GM23338 (cell line): ENCODE measurements around the gene NDUFB8. TPM values are rescaled to one million over a fixed set of nuclear protein-coding genes. Genes with fewer than 3 reads are reported as not detected.

ENCODE experiments used
- ATAC-seq: fragments of 200-7000 bp; cut with Tn5 transposase; 3 replicates; pipeline ENCODE4 v1.9.1; 2020
- DNase-seq: peaks from one replicate; pipeline ENCODE4 v3.0.0-alpha.2; 2015; ENCODE audit warnings: low spot score
- H2AFZ ChIP-seq: fragments of 200-600 bp; sonication (generic); 2 replicates; pipeline ENCODE4 v1.8.0; 2016; ENCODE audit warnings: antibody characterized with exemption, mild to moderate bottlenecking, moderate library complexity
- H3F3A ChIP-seq: fragments of 200-600 bp; sonication (generic); replicated peaks from 2 replicates; pipeline ENCODE4 v1.8.0; 2017; ENCODE audit warnings: antibody characterized with exemption, mixed run types, low read depth
- H3K27ac ChIP-seq: fragments of 200-600 bp; sonication (generic); 2 replicates; pipeline ENCODE4 v1.6.1; 2016; ENCODE audit warnings: low read depth
- H3K27me3 ChIP-seq: fragments of 200-600 bp; sonication (generic); 2 replicates; pipeline ENCODE4 v1.8.0; 2016; ENCODE audit warnings: mild to moderate bottlenecking, mixed run types, moderate library complexity; ENCODE audit not compliant: insufficient read depth
- H3K36me3 ChIP-seq: fragments of 200-600 bp; sonication (generic); 2 replicates; pipeline ENCODE4 v1.8.0; 2016; ENCODE audit warnings: mild to moderate bottlenecking; ENCODE audit not compliant: insufficient read depth
- H3K4me1 ChIP-seq: fragments of 200-600 bp; sonication (generic); 2 replicates; pipeline ENCODE4 v1.8.0; 2016; ENCODE audit warnings: mild to moderate bottlenecking, moderate library complexity; ENCODE audit not compliant: insufficient read depth
- H3K4me2 ChIP-seq: fragments of 200-600 bp; sonication (generic); 2 replicates; pipeline ENCODE4 v1.7.1; 2017; ENCODE audit warnings: mixed run types
- H3K4me3 ChIP-seq: fragments of 200-600 bp; sonication (generic); 2 replicates; pipeline ENCODE4 v1.6.1; 2016; ENCODE audit warnings: mixed run types
- H3K79me2 ChIP-seq: fragments of 200-600 bp; sonication (generic); replicated peaks from 2 replicates; pipeline ENCODE4 v1.8.0; 2017; ENCODE audit warnings: mild to moderate bottlenecking; ENCODE audit not compliant: insufficient read depth
- H3K9me2 ChIP-seq: fragments of 200-600 bp; sonication (generic); 2 replicates; pipeline ENCODE4 v1.8.0; 2017; ENCODE audit not compliant: insufficient read depth
- H4K20me1 ChIP-seq: fragments of 200-600 bp; sonication (generic); replicated peaks from 2 replicates; pipeline ENCODE4 v1.8.0; 2017; ENCODE audit warnings: mild to moderate bottlenecking; ENCODE audit not compliant: insufficient read depth
- H3K27ac Mint-ChIP-seq: 2 replicates; pipeline ENCODE4 v1.8.0; 2020; ENCODE audit warnings: inconsistent platforms, mild to moderate bottlenecking, moderate library complexity, mixed read lengths
- H3K27me3 Mint-ChIP-seq: 3 replicates; pipeline ENCODE4 v1.8.0; 2022; ENCODE audit warnings: low read depth, mild to moderate bottlenecking, moderate library complexity, mixed read lengths, inconsistent platforms; ENCODE audit not compliant: insufficient read depth, poor library complexity
- H3K36me3 Mint-ChIP-seq: 3 replicates; pipeline ENCODE4 v1.8.0; 2021; ENCODE audit warnings: low read depth, mild to moderate bottlenecking, inconsistent platforms, moderate library complexity, mixed read lengths
- H3K4me1 Mint-ChIP-seq: 3 replicates; pipeline ENCODE4 v1.8.0; 2020; ENCODE audit warnings: mild to moderate bottlenecking, inconsistent platforms, mixed read lengths
- H3K4me3 Mint-ChIP-seq: 3 replicates; pipeline ENCODE4 v1.8.0; 2021; ENCODE audit warnings: moderate library complexity, mild to moderate bottlenecking, inconsistent platforms, mixed read lengths
- H3K9me3 Mint-ChIP-seq: 3 replicates; pipeline ENCODE4 v1.8.0; 2020; ENCODE audit warnings: moderate library complexity, mild to moderate bottlenecking, inconsistent platforms, mixed read lengths
- EZH2phosphoT487 ChIP-seq: fragments of 200-600 bp; sonication (generic); IDR thresholded peaks from one replicate; pipeline ENCODE4 v1.8.1; 2018; ENCODE audit warnings: antibody characterized with exemption; ENCODE audit not compliant: unreplicated experiment
- JUNB ChIP-seq: IDR thresholded peaks from one replicate; pipeline ENCODE4 v1.6.1; 2016; ENCODE audit warnings: antibody characterized with exemption; ENCODE audit not compliant: unreplicated experiment
- POLR2AphosphoS5 ChIP-seq: IDR thresholded peaks from 2 replicates; pipeline ENCODE4 v1.6.1; 2016; ENCODE audit warnings: antibody characterized with exemption, low read depth
- STAT1 ChIP-seq: IDR thresholded peaks from one replicate; pipeline ENCODE4 v1.6.1; 2016; ENCODE audit warnings: antibody characterized with exemption; ENCODE audit not compliant: unreplicated experiment
- polyA plus RNA-seq: library from polyadenylated mRNA; unstranded; fragments of >200 nt; fragmentation: Nextera tagmentation; extraction: Ambion mirVana; gene quantifications from 2 replicates; pipeline ENCODE4 v1.2.1, GENCODE V29; 2016
- total RNA-seq: library from RNA; depleted of rRNA; stranded (reverse); fragments of >200 nt; shearing (Covaris generic); gene quantifications from 2 replicates; pipeline ENCODE4 v1.2.3, GENCODE V29; 2014; rRNA removed

NDUFB8 gene
- total and polyA plus RNA-seq, 2 experiments from 2014 or later, result 131 to 464 TPM

DNA sequence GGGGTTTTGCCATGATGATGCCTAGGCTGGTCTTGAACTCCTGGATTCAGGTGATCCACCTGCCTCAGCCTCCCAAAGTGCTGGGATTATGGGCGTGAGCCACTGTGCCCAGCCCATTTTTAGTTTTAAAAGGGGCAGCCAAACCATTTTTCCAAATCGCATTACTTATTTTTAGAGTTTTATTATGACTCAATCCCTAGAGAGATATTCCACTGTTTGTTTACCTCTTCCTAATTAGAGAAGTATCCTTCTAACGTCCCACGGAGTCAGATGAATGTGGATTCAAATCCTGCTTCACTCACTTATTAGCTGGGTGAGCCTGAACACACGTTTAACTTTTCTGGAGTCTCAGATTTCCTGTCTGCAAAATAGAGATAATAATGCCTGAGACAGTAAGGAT lies 51.7 kb downstream of the NDUFB8 start:
- Histone ChIP-seq H3K4me3 (no peak overlapping the region), H3K4me1 (peaks cover 3% of the 10 kb centered on the region), H3K27ac (no peak overlapping the region), H3K36me3 (no peaks in the 10 kb centered on the region), H4K20me1 (0 out of 2 replicates have a peak, but pooled peaks cover under 1% of the 10 kb centered on the region), H3F3A (no peaks in the 10 kb centered on the region), H3K79me2 (no peaks in the 10 kb centered on the region), H3K27me3 (peaks cover 49% of the 10 kb centered on the region), H3K9me2 (no peaks in the 10 kb centered on the region), H2AFZ (no peak overlapping the region), H3K4me2 (no peak overlapping the region)
- Mint-ChIP-seq H3K27ac (no peak overlapping the region), H3K27me3 (peaks cover 53% of the 10 kb centered on the region), H3K4me3 (no peak overlapping the region), H3K36me3 (no peaks in the 10 kb centered on the region; the same call in 2 of the 3 replicates), H3K9me3 (no peaks in the 10 kb centered on the region; the same call in 2 of the 3 replicates), H3K4me1 (peaks cover 4% of the 10 kb centered on the region)
- no peak for DNase-seq
- no peak for TF ChIP-seq EZH2phosphoT487
- TF ChIP-seq STAT1, result no peak
- no peak for TF ChIP-seq POLR2AphosphoS5
- TF ChIP-seq JUNB, result no peak
- ATAC-seq, result no peak

Other genes starting within 250 kb of the NDUFB8 start
- 68.4 and 72.8 TPM in 2 replicates for gene BLOC1S2, start 243.2 kb downstream of the NDUFB8 start, total RNA-seq
- 69.0 and 69.6 TPM in 2 replicates for gene BLOC1S2, start 243.2 kb downstream of the NDUFB8 start, polyA plus RNA-seq
- gene PKD2L1, start 199.6 kb downstream of the NDUFB8 start, total RNA-seq, result not detected in 2 replicates
- not detected in 2 replicates for gene PKD2L1, start 199.6 kb downstream of the NDUFB8 start, polyA plus RNA-seq
- gene SCD, start 182.6 kb downstream of the NDUFB8 start, total RNA-seq, result 781 and 816 TPM in 2 replicates
- 325 and 338 TPM in 2 replicates for gene SCD, start 182.6 kb downstream of the NDUFB8 start, polyA plus RNA-seq
- gene WNT8B, start 66.9 kb downstream of the NDUFB8 start, total RNA-seq, result 1.3 and 1.9 TPM in 2 replicates
- 0.26 and 0.74 TPM in 2 replicates for gene WNT8B, start 66.9 kb downstream of the NDUFB8 start, polyA plus RNA-seq
- gene SEC31B, start 10.0 kb downstream of the NDUFB8 start, total RNA-seq, result 5.8 and 6.7 TPM in 2 replicates
- 2.9 TPM in 2 replicates for gene SEC31B, start 10.0 kb downstream of the NDUFB8 start, polyA plus RNA-seq
- gene HIF1AN, start 6.1 kb upstream of the NDUFB8 start, total RNA-seq, result 25.3 and 26.3 TPM in 2 replicates
- 9.1 and 9.9 TPM in 2 replicates for gene HIF1AN, start 6.1 kb upstream of the NDUFB8 start, polyA plus RNA-seq
- gene PAX2, start 215.7 kb upstream of the NDUFB8 start, total RNA-seq, result not detected in 2 replicates
- not detected in 2 replicates for gene PAX2, start 215.7 kb upstream of the NDUFB8 start, polyA plus RNA-seq